ENCODE measurements around the gene TCTN2. TPM values are rescaled to one million over a fixed set of nuclear protein-coding genes. Genes with fewer than 3 reads are reported as not detected.
A peak's percentile ranks its signal among the peaks of the same experiment; 100 is the strongest.

The TCTN2 gene
- polyA plus RNA-seq, 3 donors: 0.24 to 1.1 TPM; not detected in 1

DNA sequence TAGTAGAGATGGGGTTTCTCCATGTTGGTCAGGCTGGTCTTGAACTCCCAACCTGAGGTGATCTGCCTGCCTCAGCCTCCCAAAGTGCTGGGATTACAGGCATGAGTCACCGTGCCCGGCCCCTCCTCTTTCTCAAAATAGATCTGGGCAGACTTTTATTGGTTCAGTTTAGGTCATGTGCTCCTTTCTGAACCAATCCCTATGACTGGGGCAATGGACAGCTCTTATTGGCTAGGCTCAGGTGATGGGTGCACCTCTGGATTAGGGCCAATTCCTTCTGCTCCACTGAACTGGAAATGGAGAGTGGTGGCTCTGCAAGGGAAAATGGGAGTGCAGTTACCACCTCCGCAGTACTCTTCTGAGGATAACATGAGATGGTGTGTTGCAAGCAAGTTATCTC lies 35.0 kb downstream of the TCTN2 start:
- Histone ChIP-seq H3K4me3 (replicated peaks in 1 of 3; ENCODE audit: low read depth in 2 of 3, low read length in 3 of 3) (no peak overlapping the region), H4K20me1 (ENCODE audit: insufficient read depth, low read length) (no peaks in the 10 kb centered on the region), H2AFZ (ENCODE audit: insufficient read depth, low read depth, low read length, poor library complexity, severe bottlenecking) (no peak overlapping the region), H3K36me3 (replicated peaks in 1 of 2; ENCODE audit: control insufficient read depth in 1 of 2, insufficient read depth in 2 of 2, low read length in 2 of 2) (no peaks in the 10 kb centered on the region), H3K79me2 (ENCODE audit: insufficient read depth, low read length) (no peaks in the 10 kb centered on the region), H3K27me3 (ENCODE audit: control insufficient read depth in 2 of 2, insufficient read depth in 2 of 2, low read length in 2 of 2) (no peaks in the 10 kb centered on the region), H3K27ac (ENCODE audit: low read depth in 1 of 2, low read length in 2 of 2) (no peak overlapping the region), H3K9me3 (replicated peaks in 1 of 2; ENCODE audit: control insufficient read depth in 1 of 2, insufficient read depth in 1 of 2, low read length in 2 of 2) (no peaks in the 10 kb centered on the region), H3K4me2 (replicated peaks; ENCODE audit: extremely low read depth, low read length, poor library complexity, severe bottlenecking) (no peak overlapping the region), H3K4me1 (ENCODE audit: control insufficient read depth in 1 of 2, insufficient read depth in 2 of 2, low read length in 2 of 2) (no peaks in the 10 kb centered on the region), H3K9ac (ENCODE audit: insufficient read depth, low read length, poor library complexity, severe bottlenecking) (no peak overlapping the region)
- peaks cover 2% of the 10 kb centered on the region for H3K4me1 Mint-ChIP-seq
- H3K27ac Mint-ChIP-seq: no peak overlapping the region
- peak in 1 of 3 donors; percentile 5 for DNase-seq
- H3K4me3 Mint-ChIP-seq: no peak overlapping the region
- peaks cover 0 to 6% (median 2%) of the 10 kb centered on the region in 7 donors for H3K9me3 Mint-ChIP-seq
- TF ChIP-seq, protein P1, sequence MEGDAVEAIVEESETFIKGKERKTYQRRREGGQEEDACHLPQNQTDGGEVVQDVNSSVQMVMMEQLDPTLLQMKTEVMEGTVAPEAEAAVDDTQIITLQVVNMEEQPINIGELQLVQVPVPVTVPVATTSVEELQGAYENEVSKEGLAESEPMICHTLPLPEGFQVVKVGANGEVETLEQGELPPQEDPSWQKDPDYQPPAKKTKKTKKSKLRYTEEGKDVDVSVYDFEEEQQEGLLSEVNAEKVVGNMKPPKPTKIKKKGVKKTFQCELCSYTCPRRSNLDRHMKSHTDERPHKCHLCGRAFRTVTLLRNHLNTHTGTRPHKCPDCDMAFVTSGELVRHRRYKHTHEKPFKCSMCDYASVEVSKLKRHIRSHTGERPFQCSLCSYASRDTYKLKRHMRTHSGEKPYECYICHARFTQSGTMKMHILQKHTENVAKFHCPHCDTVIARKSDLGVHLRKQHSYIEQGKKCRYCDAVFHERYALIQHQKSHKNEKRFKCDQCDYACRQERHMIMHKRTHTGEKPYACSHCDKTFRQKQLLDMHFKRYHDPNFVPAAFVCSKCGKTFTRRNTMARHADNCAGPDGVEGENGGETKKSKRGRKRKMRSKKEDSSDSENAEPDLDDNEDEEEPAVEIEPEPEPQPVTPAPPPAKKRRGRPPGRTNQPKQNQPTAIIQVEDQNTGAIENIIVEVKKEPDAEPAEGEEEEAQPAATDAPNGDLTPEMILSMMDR (IDR thresholded peaks at IDR 0.05): no peak
- no peaks in the 10 kb centered on the region for H3K36me3 Mint-ChIP-seq
- intact Hi-C loops (cut with micrococcal nuclease): no loop called here
- WGBS (ENCODE audit: insufficient coverage): 93% methylated on average over 3 of the region's 3 CpGs
- H3K27me3 Mint-ChIP-seq (ENCODE audit: low read depth in 3 of 3): peaks cover 0 to under 1% (median 0%) of the 10 kb centered on the region in 3 donors

DNA sequence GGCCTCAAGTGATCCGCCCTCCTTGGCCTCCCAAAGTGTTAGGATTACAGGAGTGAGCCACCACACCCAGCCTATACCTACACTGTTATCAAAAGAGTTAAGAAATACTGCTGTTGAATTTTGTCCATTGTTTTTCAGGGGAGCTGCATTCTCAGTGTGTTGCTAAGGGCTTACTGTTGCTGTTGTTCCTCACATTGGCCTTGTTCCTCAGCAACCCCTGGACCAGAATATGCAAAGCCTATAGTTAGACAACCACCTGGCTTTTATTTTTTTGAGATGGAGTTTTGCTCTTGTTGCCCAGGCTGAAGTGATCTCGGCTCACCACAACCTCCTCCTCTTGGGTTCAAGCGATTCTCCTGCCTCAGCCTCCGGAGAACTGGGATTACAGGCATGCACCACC lies 36.6 kb downstream of the TCTN2 start:
- peaks cover 10% of the 10 kb centered on the region for H3K4me1 Mint-ChIP-seq
- DNase-seq: no peak
- H3K27ac Mint-ChIP-seq: no peak overlapping the region
- intact Hi-C loops (cut with micrococcal nuclease): no loop called here
- Histone ChIP-seq H3K36me3 (replicated peaks in 1 of 2; ENCODE audit: control insufficient read depth in 1 of 2, insufficient read depth in 2 of 2, low read length in 2 of 2) (no peaks in the 10 kb centered on the region), H3K4me1 (ENCODE audit: control insufficient read depth in 1 of 2, insufficient read depth in 2 of 2, low read length in 2 of 2) (peaks cover 5 to 7% of the 10 kb centered on the region in 2 donors), H3K27me3 (ENCODE audit: control insufficient read depth in 2 of 2, insufficient read depth in 2 of 2, low read length in 2 of 2) (no peaks in the 10 kb centered on the region), H3K27ac (ENCODE audit: low read depth in 1 of 2, low read length in 2 of 2) (no peak overlapping the region), H3K4me2 (replicated peaks; ENCODE audit: extremely low read depth, low read length, poor library complexity, severe bottlenecking) (no peak overlapping the region), H4K20me1 (ENCODE audit: insufficient read depth, low read length) (no peaks in the 10 kb centered on the region), H2AFZ (ENCODE audit: insufficient read depth, low read depth, low read length, poor library complexity, severe bottlenecking) (no peak overlapping the region), H3K9ac (ENCODE audit: insufficient read depth, low read length, poor library complexity, severe bottlenecking) (no peak overlapping the region), H3K79me2 (ENCODE audit: insufficient read depth, low read length) (peaks cover 2% of the 10 kb centered on the region), H3K9me3 (replicated peaks in 1 of 2; ENCODE audit: control insufficient read depth in 1 of 2, insufficient read depth in 1 of 2, low read length in 2 of 2) (no peaks in the 10 kb centered on the region), H3K4me3 (replicated peaks in 1 of 3; ENCODE audit: low read depth in 2 of 3, low read length in 3 of 3) (no peak overlapping the region)
- no peak overlapping the region for H3K4me3 Mint-ChIP-seq
- peaks cover 0 to 5% (median 2%) of the 10 kb centered on the region in 3 donors for H3K27me3 Mint-ChIP-seq (ENCODE audit: low read depth in 3 of 3)
- TF ChIP-seq, protein P1 (IDR thresholded peaks at IDR 0.05): no peak
- no peaks in the 10 kb centered on the region for H3K36me3 Mint-ChIP-seq
- WGBS (ENCODE audit: insufficient coverage): no CpG with 5 or more reads among the region's 4 CpGs
- H3K9me3 Mint-ChIP-seq: peaks cover 0 to 7% (median 2%) of the 10 kb centered on the region in 7 donors

All from CD14-positive monocyte (primary cell).